ACHN (cell line): Measurements from ENCODE around the gene RXRB.

ENCODE experiments used
- DNase-seq: peaks from one replicate; pipeline ENCODE4 v3.0.0-alpha.2; 2015
- in situ Hi-C: cut with HindIII; loops from 2 replicates; pipeline ENCODE4 v1.10.0; 2017; ENCODE audit warnings: low sequenced_read_pairs, low pct_ligation_motif_present, low pct_unique_long_range_greater_than_20kb

The RXRB gene

DNA sequence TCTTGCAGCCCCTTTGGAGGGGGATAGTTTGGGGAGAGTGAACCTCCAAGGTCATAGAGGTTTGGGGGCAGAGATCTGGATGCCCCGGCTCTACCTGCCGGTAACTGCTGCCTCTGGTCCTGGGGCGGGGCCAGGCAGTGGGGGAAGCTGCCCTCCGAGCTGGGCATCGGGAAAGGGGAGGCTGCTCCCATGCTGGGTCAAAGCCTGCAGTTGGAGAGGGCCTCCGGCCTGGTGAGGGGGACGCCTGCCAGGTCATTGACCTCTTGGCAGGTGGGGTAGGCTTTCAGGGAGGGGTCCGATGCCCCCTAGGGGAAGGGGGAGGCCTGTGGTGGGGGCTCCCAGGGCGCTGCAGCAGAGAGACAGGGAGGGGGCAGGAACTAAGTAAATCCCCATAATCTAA, 15.3 kb downstream of the RXRB start:
- no peak for DNase-seq

DNA sequence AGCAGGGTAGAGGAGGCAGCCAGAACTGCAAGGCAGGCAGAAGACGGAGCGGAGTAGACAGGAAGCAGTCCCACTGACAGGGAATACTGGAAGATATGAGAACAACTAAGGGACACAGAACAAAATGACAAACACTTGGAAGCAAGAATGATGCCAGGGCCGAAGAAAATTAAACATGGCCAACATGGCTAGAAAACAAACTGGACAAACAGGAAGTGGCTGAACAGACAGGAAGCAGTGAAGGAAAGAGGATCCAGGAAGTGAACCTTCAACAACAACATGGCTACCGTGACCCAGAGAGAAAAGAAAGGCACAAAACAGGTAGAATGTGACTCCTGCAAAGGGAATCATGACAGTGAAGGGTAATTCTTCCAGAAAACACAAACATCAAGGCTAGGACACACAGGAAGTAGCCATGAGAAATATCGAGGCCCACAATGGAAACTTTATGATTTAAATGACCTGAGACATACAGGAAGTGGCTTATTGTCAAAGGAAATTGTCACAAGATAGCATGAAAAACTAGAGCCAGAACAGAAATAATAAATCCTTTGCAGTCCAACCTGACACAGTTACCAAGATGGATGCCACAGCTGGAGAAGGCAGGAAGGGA, 17.3 kb downstream of the RXRB start:
- in situ Hi-C loops = no loop called here
- DNase-seq = no peak

More for the DNA sequence above, 15.3 kb downstream of the RXRB start:
- in situ Hi-C loops = no loop called here

DNA sequence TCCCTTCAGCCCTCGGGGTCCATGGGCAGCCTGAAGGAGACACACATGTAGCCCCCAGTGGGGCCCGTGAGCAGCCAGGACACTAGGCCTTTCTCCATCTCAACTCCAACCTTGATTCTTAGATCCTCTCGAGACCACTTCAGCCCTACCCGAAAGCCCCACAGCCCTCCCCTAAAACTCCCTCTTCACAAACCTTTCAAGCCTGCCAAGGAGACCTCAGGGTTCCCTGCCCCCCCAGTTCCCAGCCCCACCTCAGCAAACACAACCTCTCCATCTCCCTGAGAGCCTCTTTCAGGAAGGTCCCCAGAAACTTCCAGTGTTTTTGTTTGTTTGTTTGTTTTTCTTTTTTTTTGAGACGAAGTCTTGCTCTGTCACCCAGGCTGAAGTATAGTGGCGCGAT, 19.3 kb downstream of the RXRB start:
- in situ Hi-C loops = no loop called here
- DNase-seq = no peak

DNA sequence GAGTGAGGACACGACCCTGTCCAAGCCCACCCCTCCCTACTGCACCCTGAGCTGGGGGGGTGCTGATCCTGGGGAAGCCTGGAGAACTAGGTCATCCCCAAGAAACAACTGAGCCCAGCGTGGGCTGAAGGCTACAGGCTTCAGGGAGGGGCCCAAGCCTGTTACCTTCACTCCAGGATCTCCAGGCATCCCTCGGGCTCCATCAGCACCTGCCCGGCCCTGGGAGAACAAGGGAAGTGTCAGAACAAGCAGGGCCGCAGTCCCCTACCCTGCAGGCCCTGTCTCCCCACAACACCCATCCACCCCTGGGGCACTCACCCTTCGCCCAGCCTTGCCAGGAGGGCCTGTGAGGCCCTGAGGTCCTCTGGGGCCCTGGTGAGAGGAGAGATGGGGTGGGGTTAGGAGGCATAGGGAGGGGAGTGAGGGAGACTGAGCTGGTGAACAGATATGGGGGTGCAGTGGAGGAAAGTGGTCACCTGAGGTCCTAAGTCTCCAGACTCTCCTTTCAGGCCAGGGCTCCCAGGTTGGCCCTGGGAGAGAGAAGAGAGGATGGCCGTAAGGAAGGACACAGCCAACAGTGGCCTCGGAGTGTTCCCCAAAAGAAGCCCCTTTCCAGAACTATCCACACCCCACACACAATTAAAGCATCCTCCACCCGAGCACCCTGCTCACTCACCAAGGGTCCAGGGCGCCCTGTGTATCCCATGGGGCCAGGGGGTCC, 21.6 kb downstream of the RXRB start:
- no peak for DNase-seq
- in situ Hi-C loops = no loop called here

DNA sequence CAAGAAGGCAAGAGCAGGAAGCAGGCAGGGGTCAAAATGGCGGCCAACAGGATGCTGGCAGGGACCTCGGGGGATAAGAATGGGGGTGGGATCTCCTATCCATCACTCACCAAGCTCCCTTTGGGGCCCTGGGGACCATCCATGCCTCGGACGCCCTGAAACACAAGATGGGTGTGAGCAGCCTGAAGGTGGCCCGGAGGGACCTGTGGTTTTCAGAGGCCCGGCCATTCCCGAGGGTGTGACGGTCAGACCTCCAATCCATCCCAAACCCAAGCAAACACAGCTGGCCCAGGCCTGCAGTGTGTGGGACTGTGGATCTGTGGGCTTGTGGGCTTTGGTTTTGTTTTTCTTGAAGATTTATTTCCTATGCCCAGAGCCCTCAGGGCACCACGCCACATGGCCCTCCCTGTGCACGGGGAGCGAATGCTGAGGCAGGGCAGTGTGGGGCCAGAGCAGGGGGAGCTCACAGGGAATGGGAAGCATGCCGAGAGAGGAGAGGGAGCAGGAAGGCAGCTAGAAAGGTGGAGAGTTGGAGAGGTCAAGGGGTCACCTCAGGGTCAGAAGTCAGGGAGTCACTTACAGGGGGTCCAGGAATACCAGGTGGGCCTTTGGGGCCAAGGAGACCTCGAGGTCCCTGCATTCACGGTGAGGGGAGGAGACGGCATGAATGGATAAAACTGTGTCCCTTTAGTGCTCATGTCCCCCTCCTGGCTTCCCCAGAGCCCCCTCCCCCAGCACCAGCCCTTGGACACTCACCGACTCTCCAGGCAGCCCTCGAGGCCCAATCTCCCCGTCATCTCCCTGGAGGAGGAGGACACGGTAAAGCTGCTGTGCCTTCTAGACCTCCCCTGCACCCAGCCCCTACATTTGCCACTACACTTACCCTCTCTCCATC, 22.7 kb downstream of the RXRB start:
- in situ Hi-C loops = no loop called here
- DNase-seq = no peak

DNA sequence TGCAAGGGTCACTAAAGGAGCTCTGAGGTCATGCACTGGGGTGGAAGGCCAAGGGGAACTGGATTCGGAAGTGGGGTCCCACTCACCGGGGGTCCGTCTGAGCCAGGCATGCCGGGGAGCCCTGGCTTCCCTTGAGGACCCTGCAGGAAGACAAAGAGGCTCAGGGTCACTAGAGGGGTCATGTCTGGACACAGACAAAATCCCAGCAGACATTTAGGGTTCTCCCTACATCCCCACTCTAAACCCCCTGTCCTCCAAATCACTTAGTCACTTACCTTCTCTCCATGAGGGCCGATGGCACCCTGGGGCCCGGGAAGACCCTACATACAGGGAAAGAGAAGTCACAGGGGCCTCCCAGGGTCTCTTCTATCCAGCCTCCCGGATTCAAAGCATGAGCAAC, 23.6 kb downstream of the RXRB start:
- no peak for DNase-seq
- in situ Hi-C loops = no loop called here

DNA sequence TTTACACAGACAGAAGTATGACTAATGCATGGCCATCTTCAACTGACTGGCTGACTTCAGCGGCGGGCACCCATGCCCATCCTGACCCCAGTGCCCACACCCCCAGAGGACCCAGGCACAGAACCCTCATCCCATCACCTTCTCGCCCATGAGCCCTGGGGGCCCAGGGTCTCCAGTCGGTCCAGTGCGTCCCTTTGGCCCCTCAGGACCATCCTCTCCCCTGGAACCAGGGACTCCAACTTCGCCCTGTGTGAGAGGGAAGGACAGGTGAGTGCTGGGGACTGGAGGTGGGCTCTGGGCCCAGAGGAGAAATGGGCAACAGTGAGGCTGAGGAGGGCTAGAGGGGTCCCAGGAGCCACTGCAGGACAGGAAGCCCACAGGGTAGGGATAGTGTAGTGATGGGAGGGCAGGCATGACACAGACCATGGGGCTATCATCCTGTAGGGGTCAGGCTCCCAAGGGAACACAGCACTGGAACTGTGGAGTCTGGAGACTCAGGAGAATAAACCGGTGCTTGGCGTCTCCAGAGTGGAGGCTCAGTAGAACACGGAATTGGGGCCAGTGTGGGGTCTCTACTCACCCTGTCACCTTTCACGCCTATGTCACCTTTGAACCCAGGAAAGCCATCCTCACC, 24.9 kb downstream of the RXRB start:
- DNase-seq = no peak
- in situ Hi-C loops = no loop called here

DNA sequence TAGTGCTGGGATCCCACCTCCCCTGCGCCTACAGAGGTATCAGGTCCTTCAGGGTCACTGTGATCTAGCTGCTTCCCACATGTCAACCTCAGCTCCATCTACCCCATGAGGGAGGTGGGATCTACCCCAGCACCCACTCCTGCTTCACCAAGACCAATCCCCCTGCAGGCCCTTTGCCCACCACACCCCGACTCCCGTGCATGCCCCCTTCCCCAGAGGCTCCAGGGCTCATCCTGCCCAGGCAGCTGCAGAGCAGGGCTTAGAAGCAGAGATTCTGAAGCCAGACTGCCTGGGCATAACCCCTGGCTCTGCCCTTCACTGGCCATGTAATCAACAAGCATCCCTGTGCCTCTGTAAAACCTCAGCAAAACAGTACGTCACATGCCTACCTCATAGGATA, 25.7 kb downstream of the RXRB start:
- DNase-seq = no peak
- in situ Hi-C loops = no loop called here

DNA sequence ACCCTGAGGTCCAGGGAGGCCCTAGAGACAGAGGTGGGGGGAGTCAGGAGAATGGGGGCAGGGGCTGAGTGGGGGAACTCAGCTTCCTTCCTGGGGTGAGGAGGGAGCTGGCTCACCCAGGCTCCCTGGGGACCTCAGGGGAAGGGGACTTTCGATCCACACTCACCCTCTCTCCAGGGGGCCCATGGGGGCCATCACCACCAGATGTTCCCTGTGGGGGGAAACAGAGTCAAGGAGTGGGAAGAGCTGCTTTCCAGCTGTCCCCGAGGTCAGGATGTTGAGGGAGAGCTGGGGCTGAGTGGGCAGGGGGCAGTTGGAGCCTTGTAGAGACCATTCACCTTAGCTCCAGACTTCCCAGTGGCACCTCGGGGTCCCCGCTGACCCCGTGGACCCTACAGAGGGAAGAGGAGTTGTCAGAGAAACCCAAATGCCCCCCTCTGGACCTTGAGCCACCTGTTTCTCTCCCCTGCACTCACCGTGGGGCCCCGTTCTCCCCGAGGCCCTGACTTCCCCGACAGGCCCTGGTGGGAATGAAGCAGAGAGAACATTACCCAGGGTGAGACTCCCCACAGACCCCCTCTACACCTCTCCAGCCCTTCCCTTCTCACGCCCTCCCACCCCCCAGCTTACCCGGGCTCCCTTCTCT, 26.8 kb downstream of the RXRB start:
- DNase-seq = no peak
- in situ Hi-C loops = no loop called here

DNA sequence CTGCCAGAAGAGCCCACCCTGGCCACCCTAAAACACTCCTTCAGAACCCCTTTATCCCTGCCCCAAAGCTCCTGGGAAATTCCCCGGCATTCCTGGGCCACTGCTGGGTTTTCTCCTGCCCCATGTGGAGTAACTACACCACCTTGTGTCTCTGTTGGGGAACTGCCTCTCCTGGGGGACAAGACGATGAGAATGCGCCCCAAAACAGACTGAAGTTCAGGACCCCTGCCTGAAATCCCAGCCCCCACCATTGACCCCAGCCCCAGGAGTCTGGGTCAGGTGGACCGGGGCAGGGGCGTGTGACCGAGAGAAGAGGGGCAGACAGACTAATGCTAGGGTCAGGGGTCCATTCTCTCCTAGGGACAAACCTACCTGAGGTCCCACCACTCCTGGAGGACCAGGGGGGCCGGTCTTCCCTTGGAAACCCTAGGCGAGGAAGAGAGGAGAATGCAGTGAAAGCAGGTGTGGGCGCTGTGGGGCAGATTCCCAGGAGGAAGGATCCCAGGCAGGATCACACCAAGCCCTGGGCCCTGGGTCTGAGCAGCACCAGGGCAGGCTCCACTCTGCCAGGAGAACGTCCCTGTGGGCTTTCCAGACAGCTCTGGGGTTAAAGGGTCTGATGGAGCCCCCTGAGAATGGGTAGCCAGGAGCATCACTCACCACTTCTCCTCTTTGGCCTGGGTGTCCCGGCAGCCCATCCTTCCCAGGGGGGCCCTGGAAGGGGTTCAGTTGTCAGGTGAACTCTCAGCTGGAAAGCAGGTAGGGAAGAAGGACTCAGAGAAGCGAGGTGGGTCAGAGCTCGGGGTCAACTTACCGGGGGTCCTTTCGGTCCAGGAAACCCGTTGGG, 27.6 kb downstream of the RXRB start:
- DNase-seq = peak; percentile 44

DNA sequence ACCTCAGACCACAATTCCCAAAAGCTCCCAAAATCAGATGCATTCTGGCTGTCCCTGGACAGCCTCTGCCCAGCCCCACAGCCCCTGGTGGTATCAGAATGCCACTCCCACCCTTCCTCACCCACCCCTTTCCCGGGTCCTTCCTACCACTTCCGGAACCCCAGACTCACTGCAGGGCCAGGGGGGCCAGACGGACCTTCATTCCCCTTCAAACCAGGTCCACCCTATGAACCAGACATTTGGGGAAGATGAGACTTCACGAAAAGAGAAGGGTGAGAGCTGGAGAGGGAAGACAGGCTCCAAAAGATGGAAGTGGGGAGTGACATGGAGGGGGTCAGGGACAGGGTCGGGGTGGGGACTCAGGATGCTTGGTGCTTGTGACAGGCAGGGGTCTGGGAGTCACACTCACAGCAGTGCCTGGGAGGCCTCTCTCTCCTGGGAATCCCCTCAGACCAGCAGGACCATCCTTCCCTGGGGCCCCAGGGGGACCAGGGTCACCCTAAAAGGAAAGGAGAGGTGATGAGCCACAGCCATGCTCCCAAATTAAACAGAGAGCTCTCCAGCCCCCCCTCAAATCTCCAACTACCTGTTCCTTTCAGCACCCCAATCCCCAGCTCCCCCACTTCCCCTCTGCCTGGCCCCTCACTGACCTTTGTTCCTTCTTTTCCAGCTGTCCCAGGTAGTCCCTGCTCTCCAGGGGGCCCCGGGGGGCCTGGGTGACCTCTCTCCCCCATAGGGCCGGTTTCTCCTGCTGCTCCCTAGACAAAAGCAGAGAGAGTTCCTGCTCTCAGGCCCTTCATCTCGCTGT, 28.4 kb downstream of the RXRB start:
- in situ Hi-C loops = no loop called here
- DNase-seq = no peak

More for the DNA sequence above, 27.6 kb downstream of the RXRB start:
- in situ Hi-C loops = no loop called here

DNA sequence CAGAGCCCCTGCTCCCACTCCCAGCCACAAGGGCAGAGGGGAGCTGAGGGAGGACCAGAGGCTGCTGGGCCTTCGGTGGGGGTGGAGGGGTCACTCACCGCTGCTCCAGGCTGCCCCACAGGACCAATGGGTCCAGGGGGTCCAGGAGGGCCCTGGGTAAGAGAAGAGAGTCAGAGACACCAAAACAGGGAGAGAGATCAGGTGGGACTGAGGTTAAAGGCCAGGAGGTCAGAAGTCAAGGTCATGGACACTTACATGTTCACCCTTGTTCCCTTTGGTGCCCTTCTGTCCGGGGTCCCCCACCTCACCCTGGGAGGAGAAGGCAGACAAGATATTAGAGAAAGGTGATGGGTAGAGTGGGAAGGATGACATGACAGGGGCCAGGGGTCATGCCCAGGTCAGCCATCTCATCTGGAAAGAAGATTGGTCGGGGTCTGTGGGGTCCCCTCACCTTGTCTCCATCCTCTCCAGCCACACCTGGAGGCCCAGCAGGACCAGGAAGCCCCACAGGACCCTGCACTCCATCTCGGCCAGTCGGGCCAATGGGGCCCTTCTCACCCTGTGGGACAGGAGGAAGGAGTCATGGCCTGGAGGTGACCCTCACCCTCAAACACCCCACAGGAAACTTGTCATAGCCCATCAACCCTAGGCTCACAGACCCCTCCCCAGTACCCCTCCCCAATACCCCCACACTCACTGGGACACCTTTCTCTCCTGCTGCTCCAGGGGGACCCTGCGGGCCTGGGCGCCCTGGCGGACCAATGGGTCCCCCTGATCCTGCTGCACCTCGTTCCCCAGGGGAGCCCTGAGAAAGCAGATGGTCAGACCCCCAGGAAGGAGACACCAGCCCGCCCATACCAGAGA, 29.2 kb downstream of the RXRB start:
- no peak for DNase-seq
- in situ Hi-C loops = no loop called here

DNA sequence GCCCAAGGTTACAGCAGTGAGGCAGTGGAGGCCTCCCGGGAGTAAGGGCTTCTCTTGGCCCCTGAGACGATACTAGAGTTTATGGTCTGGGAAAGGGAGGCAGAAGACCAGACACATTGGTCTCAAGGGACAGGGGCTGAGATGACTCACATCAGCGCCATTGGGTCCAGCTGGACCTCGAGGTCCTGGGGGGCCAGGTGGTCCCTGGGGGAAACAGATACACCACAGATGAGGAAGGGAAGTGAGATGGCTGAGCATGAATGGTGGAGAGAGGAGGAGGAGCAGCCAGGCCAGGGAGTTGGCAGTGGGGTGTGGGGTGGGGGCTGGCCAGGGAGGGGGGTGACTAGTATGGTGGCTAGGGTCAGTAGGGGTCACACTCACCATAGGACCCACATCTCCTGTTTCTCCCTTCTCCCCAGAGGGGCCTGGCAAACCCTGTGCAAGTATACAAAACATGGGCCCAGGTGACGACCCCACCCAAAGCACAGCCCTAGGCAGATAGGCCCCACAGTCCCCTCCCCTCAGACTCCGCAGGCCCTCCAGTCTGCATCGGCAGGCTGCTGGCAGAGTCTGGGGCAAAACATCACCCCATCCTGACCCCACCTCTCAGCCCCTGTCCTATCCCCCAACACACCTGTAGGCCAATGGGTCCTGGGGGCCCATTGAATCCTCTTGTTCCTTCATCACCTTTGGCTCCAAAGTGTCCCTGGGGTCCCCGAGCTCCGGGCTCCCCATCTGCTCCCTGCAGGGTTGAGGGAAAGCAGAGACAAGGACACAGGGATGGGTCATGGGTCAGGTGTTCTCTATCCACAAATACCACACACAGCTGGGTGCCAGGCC, 30.1 kb downstream of the RXRB start:
- in situ Hi-C loops = no loop called here
- no peak for DNase-seq

DNA sequence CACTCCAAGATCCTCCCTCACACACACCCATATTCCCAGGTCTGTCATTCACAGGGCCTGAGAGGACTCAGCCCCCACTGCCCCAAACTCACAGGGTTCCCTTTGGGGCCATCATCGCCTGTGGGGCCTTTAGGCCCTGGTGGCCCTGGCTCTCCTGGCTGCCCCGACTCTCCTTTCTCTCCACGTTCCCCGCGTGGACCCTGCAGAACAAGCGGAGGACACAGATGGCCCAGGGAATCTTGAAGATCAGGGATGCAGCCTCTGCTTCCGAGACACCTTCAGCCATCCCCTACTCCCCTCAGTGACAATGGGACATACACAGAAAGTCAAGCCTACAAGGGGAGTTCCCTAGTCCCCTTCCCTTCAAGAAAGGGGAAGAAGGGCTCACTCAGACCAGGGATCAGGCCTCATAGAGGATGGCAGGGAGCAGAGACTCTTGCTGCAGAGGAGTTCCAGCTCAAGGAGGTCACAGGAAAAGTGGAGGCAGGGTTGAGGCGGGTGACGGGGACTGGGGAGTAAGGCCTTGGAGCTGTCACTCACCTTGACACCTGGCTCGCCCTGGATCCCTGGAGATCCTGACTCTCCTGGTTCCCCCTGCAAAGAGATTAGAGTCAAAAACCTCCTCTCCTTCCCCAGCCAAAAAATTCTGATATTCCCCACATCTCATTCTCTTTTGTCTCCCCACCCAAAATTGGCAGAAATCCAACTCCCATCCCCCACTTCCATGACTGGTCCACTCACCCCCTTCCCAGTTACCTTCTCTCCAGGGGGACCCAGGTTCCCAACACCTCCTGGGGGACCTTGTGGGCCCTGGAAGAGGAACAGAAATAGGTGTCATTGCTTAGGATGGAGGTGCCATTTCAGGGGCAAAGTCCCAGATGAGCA, 30.9 kb downstream of the RXRB start:
- DNase-seq = no peak
- in situ Hi-C loops = no loop called here

DNA sequence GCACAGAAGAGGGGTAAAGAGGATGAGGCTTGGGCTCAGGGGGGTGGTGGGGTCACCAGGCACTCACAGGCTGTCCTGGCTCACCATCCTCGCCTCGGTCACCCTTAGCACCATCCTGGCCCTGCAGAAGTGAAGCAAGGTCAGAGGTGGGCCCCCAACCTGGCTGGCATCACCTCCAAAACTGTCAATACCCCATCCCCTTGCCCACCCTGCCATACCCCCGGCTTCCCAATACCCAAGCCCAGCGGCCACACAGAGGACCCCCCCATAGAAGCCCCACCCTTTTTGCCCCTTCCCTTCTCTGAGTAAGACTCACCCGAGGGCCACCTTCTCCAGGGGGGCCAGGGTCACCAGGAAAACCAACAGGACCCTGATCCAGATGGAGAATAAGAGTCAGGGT, 31.8 kb downstream of the RXRB start:
- in situ Hi-C loops = no loop called here
- DNase-seq = no peak
